Measurements from ENCODE around the gene B4GALT4.

DNA sequence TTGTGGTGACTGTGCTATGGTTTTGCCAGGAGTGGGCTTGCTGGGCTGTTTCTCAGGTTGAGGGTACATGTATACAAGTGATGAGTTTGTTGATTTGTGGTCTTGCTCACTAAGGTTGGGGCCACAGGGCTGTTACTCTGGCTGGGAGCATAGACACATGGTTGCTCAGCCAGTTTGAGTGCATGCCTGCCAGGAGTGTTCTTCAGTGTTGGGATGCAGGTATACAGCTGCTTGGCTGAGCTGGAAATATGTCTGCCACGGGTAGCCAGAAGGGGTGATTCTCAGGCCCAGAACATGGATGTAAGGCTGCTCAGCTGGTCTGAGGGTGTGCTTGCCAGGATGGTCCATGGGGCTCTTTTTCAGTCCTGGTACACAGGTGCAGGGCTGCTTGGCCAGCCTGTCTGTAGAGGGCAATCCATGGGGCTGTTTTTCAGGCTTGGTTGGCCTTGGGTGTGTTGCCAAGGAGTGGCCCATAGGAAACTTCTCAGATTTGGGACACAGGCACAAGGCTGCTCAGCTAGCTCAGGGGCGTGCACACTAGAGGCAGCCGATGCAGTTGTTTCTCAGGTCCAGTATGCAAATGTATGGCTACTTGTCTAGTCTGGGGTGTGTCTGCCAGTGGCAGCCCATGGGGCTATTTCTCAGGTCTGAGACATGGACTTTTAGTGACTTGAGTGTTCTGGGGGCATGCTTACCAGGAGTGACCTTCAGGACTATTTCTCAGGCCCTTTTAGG, 48.2 kb upstream of the B4GALT4 start:
- TF ChIP-seq CTCF (IDR thresholded peaks at IDR 0.05) (no peak), POLR2A (IDR thresholded peaks at IDR 0.05) (no peak)

Measured in heart left ventricle (tissue), 13 donors.